Fibroblast of skin of scalp (primary cell): ENCODE results near the gene PTPRCAP. TPM values are rescaled to one million over a fixed set of nuclear protein-coding genes. Genes with fewer than 3 reads are reported as not detected.
A peak's percentile ranks its signal among the peaks of the same experiment; 100 is the strongest.
"Not testable (repeated sequence)": the region's sequence is repeated elsewhere in the genome, so short reads cannot be mapped to it uniquely, and the experiment has no call there.

Experiments
- DNase-seq: peaks from one replicate; pipeline ENCODE4 v3.0.0-alpha.2; 2013
- polyA plus RNA-seq, 2 experiments: library from polyadenylated mRNA; unstranded; fragments of 120-200 nt; gene quantifications; one replicate each; pipeline ENCODE4 v1.2.1, GENCODE V29; 2013; ENCODE audit not compliant: insufficient read length in 2 of 2

The PTPRCAP gene
- polyA plus RNA-seq (2013, experiment 1 of 2; ENCODE audit: insufficient read length): 0.16 TPM
- not detected for polyA plus RNA-seq (2013, experiment 2 of 2; ENCODE audit: insufficient read length)

GRCh38 chr11:67437082-67437808 lies at the start of gene PTPRCAP:
Gene PTPRCAP (minus strand): TSS chr11:67437682. CDS start chr11:67437619, 63 bp downstream.
- peak; percentile 28 for DNase-seq

GRCh38 chr11:67486481-67487195 lies 49.2 kb upstream of the PTPRCAP start:
- no peak for DNase-seq

GRCh38 chr11:67485873-67486361 lies 48.4 kb upstream of the PTPRCAP start:
- DNase-seq: not testable (repeated sequence)

GRCh38 chr11:67484847-67485311 lies 47.4 kb upstream of the PTPRCAP start:
- no peak for DNase-seq

GRCh38 chr11:67483831-67484665 lies 46.6 kb upstream of the PTPRCAP start:
- DNase-seq: no peak

- DNase-seq: peak; percentile 98
Observed at GRCh38 chr11:67482827-67483798, 45.6 kb upstream of the PTPRCAP start, which contains the start of gene AIP. Gene AIP (plus strand): TSS chr11:67483026. CDS start chr11:67483159, 133 bp downstream.

- DNase-seq: no peak
Observed at GRCh38 chr11:67482275-67482826, 44.9 kb upstream of the PTPRCAP start.

GRCh38 chr11:67477344-67478050 lies 40.0 kb upstream of the PTPRCAP start:
- DNase-seq: not testable (repeated sequence)

- not testable (repeated sequence) for DNase-seq
Observed at GRCh38 chr11:67476692-67477091, 39.2 kb upstream of the PTPRCAP start.

GRCh38 chr11:67472882-67473281 lies 35.4 kb upstream of the PTPRCAP start:
- DNase-seq: no peak

GRCh38 chr11:67470337-67471002 lies 33.0 kb upstream of the PTPRCAP start:
- DNase-seq: no peak

- DNase-seq: no peak
Observed at GRCh38 chr11:67469508-67469811, 32.0 kb upstream of the PTPRCAP start.

GRCh38 chr11:67468759-67469507 lies 31.5 kb upstream of the PTPRCAP start, which contains the start of gene TMEM134:
Gene TMEM134 (minus strand): TSS chr11:67469251. CDS start chr11:67469192, 59 bp downstream.
- peak; percentile 94 for DNase-seq

GRCh38 chr11:67468456-67468758 lies 30.9 kb upstream of the PTPRCAP start:
- DNase-seq: no peak

GRCh38 chr11:67468056-67468455 lies 30.6 kb upstream of the PTPRCAP start:
- DNase-seq: no peak

- DNase-seq: no peak
Observed at GRCh38 chr11:67466962-67467771, 29.7 kb upstream of the PTPRCAP start.

GRCh38 chr11:67466367-67466766 lies 28.9 kb upstream of the PTPRCAP start:
- no peak for DNase-seq

- not testable (repeated sequence) for DNase-seq
Observed at GRCh38 chr11:67465530-67465929, 28.0 kb upstream of the PTPRCAP start.
